Placental epithelial cell (primary cell): ENCODE data around the gene MS4A3. TPM values are rescaled to one million over a fixed set of nuclear protein-coding genes. Genes with fewer than 3 reads are reported as not detected.

Experiments used
- total RNA-seq: library from RNA; depleted of rRNA; stranded (reverse); fragments of >200 nt; gene quantifications from 2 replicates; pipeline ENCODE4 v1.2.3, GENCODE V29; 2012

Gene MS4A3, protein sequence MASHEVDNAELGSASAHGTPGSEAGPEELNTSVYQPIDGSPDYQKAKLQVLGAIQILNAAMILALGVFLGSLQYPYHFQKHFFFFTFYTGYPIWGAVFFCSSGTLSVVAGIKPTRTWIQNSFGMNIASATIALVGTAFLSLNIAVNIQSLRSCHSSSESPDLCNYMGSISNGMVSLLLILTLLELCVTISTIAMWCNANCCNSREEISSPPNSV
- not detected in 2 replicates for total RNA-seq

DNA sequence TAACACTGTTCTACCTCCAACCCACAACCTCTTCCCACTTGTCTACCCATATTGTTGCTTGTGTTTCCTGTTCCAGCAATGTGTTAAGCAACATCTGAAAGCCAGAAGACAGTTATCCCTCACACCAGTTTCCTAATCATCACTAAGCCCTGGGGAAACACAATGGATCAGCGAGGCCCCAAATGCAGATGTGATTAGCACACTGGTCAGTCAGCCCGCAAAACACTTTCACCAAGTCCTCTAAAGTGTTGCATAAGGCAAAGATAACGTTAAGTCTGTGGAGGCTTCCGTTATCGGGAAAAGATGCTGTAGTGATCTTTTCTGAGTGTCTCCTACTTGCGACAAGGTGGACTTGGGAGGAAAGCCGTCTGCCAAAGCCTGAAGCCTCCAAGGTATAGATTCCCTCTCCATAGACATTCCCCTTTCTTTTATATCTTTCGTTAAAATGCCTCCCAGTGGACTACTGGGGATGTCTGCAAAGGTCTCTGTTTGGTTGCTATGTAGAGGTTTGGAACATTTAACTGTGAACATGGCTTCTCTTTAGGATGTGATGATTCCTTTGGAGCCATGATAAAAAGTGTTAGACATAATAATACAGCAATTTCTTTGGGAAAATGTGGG is at the start of gene MS4A3:
Gene MS4A3, plus strand, starts transcription at position 317 of the 621 bp plus-strand sequence. CDS start 4,496 bp downstream, outside the sequence.

DNA sequence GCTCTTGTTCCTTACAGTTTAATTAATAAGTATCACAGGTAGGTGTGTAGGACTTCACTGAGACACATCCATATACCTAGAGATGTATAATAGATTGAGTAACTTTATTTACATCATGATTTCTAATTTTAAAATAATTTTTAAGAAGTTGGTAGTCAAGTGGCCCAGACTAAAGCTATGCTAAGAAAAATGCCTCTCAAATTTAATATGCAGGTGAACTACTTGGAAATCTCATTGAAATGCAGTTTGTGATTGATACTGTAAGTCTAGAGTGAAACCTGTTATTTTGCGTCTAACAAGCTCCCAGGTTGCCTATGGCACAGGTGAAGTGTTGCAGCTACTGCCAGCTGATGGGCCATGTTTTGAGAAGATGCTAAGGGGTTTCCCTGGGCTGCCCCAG is 39.6 kb upstream of the MS4A3 start, which contains the start of gene OOSP4B:
Gene OOSP4B, plus strand, starts transcription at position 301 of the 400 bp plus-strand sequence.

DNA sequence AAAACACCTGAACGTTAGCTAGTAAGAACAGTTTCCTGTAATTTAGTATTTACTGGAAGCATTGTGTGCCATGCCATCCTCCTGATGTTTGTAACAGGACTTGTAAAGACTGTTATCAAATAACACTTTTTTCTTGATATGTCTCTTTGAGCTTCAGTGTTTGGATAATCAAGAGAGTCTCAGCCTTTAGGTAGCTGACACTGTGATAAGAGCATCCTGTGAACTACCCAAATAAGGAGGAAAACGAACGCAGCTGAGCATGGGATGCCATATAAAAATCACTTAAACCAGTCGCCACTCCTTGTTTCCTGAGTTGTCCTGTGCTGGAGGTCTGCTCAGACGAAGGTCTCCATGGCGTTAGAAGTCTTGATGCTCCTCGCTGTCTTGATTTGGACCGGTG is 16.4 kb upstream of the MS4A3 start, which contains the start of gene OOSP2:
Gene OOSP2, plus strand, starts transcription at position 301 of the 400 bp plus-strand sequence. Its CDS starts 51 bp downstream, at position 352.

DNA sequence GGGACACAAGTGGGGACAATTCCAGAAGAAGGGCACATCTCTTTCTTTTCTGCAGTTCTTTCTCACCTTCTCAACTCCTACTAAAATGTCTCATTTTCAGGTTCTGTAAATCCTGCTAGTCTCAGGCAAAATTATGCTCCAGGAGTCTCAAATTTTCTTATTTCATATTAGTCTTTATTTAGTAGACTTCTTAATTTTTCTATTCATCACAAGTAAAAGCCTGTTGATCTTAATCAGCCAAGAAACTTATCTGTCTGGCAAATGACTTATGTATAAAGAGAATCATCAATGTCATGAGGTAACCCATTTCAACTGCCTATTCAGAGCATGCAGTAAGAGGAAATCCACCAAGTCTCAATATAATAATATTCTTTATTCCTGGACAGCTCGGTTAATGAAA is 31.9 kb downstream of the MS4A3 start, which contains the start of gene MS4A2:
Gene MS4A2, plus strand, starts transcription at position 301 of the 400 bp plus-strand sequence. CDS start 102 bp downstream, outside the sequence.

Other genes starting within 250 kb of the MS4A3 start
- 21.8 and 27.5 TPM in 2 replicates for gene MRPL16, start 245.9 kb upstream of the MS4A3 start, total RNA-seq
- gene CBLIF, start 211.2 kb upstream of the MS4A3 start, total RNA-seq = not detected in 2 replicates
- gene TCN1, start 190.2 kb upstream of the MS4A3 start, total RNA-seq = 0.11 TPM in 1 of 2 replicates, not detected in the other
- gene OOSP3, start 177.9 kb upstream of the MS4A3 start, total RNA-seq = not detected in 2 replicates
- 0.39 TPM in 1 of 2 replicates, not detected in the other for gene OOSP1, start 118.2 kb upstream of the MS4A3 start, total RNA-seq
- gene OOSP4A, start 92.6 kb upstream of the MS4A3 start, total RNA-seq = not detected in 2 replicates
- gene OOSP4B, start 39.5 kb upstream of the MS4A3 start, total RNA-seq = not detected in 2 replicates
- gene OOSP2, start 16.3 kb upstream of the MS4A3 start, total RNA-seq = not detected in 2 replicates
- gene MS4A2, start 32.0 kb downstream of the MS4A3 start, total RNA-seq = not detected in 2 replicates
- gene MS4A6A, start 126.4 kb downstream of the MS4A3 start, total RNA-seq = not detected in 2 replicates
- not detected in 2 replicates for gene MS4A4E, start 186.5 kb downstream of the MS4A3 start, total RNA-seq
- not detected in 2 replicates for gene MS4A4A, start 224.0 kb downstream of the MS4A3 start, total RNA-seq